GM21717 (cell line): ENCODE measurements around the gene HSD17B8.

Experiments used
- ATAC-seq: cut with Tn5 transposase; IDR thresholded peaks from one replicate; pipeline ENCODE4 v1.9.1; 2021; ENCODE audit warnings: mild to moderate bottlenecking, moderate library complexity; ENCODE audit not compliant: unreplicated experiment

HSD17B8 gene

DNA sequence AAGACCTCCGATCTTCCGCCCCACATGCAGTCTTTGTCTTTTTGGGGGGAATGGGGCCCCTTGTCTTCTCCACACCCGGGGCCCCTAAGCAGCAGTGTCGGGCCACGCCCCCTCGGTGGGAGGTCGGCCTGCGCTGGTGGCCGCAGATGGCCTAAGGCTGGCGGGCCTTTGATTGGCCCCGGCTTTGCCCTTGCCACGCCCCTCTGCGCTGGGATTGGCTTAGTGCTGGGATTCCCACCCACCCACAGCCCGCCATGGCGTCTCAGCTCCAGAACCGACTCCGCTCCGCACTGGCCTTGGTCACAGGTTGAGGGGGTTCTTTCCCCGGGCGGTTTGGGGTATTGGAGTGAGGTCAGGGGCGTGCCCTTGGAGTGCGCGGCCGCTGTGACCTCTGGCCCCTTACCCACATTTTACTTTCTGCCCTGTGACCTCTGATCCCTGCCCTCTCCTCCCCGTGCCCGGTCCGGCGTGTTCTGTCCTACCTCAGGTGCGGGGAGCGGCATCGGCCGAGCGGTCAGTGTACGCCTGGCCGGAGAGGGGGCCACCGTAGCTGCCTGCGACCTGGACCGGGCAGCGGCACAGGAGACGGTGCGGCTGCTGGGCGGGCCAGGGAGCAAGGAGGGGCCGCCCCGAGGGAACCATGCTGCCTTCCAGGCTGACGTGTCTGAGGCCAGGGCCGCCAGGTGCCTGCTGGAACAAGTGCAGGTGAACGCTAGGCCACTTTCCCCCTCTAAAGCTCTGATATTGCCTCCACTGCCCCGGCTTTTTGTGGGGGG, at the start of gene HSD17B8:
Gene HSD17B8, plus strand, starts transcription at position 241 of the 776 bp plus-strand sequence. Its CDS starts 14 bp downstream, at position 255.
- peak; percentile 36 for ATAC-seq

DNA sequence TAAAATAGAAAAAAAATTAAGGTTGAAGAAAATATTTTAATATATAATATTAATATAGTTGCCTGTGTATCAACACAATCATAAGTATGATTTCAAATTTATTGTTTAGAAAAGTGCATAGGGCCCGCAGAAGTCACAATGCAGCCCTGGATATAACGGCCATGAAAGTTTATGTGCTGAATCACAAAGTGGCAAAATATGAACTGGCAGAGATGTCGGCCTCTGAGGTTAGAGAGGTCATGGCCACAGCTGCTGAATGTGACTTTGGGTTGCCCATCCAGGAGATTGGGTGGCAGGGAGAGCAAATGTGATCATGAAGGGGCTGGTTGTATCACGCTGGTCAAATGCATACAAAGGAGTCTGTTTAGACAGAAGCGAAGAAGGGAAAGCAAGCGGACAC, 47.9 kb upstream of the HSD17B8 start:
- ATAC-seq: no peak

DNA sequence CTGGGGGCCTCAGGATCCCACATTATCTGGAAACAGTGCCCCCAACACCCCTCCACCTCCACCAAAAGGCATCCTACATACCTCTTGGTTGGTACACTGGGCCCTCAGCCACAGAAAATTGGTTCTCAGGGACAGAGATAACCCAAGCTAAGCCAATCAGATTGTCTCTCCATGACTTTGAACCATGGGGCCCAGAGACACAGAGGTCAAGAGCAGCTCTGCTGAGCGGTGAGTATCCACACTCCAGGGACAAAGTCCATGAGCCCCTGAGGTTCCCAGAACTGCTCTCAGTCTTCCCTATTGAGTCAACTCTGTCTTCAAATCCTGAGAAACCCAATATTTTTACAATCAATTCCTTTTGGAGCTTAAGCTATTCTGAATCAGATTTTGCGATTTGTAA, 47.5 kb upstream of the HSD17B8 start:
- no peak for ATAC-seq

GRCh38 chr6:33160096-33160495, 44.4 kb upstream of the HSD17B8 start:
- no peak for ATAC-seq

- no peak for ATAC-seq
These were observed 43.6 kb upstream of the HSD17B8 start for GRCh38 chr6:33160728-33161344.

GRCh38 chr6:33161354-33162331, 42.8 kb upstream of the HSD17B8 start:
- no peak for ATAC-seq

DNA sequence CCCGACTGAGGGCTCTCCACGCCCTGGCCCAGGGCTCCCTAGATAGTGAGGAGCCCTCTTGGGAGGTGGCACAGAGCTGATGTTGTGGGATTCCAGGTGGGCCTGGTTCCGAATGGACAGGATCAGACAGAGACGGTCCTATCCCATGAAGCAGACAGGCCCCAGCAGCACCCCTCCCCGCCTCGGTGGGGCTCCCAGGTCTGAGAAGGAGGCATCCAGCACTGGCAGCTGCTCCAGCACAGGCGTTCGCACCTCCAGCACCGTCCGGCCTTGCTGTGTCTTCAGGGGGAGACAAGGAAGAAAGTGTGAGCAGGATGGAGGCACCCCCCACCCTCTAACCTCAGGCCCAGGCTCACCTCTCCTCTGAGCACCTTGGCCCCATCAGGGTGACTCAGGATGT, 40.9 kb upstream of the HSD17B8 start:
- no peak for ATAC-seq

GRCh38 chr6:33164176-33164575, 40.3 kb upstream of the HSD17B8 start:
- ATAC-seq: no peak

- ATAC-seq: no peak
These were observed 39.6 kb upstream of the HSD17B8 start for GRCh38 chr6:33164665-33165373.

- ATAC-seq: no peak
These were observed 38.7 kb upstream of the HSD17B8 start for GRCh38 chr6:33165581-33166258.

DNA sequence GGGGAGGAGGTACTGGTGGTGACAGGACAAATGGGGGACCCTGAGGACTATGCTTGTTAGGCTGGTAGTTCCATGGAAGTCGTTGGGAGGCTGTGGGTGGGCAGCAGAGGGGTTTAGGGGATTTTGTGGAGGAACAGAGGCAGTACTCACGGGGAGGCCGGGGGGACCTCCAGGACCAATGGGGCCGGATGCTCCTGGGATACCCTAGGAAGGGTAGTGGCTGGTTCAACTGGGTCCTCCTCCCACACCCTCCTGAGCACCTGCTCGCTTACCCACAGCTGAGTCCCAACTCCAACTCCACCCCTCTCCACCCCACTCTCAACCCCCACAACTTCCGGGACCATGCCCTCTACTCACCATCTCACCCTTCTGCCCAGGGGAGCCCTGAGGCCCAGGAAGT, 38.1 kb upstream of the HSD17B8 start:
- no peak for ATAC-seq

DNA sequence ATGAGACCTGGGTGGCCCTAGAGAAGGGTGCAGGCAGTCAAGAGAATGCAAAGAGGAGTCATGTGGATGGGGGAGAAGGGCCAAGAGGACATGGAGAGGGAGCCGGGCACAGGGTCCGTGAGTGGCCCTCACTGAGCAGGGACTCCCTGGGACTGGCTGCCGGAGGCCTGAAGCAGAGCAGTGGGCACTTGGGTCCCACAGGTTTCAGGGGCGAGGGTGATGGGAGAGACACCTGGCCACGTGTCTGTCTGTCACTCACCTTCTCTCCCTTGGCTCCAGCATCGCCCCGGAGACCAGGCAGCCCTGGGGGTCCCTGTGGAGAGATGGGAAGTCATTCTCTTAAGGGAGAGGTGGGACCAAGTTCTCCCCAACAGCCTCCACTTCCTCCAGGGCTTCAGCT, 37.6 kb upstream of the HSD17B8 start:
- ATAC-seq: no peak

GRCh38 chr6:33167374-33168283, 36.8 kb upstream of the HSD17B8 start:
- ATAC-seq: no peak

- ATAC-seq: no peak
These were observed 36.2 kb upstream of the HSD17B8 start for GRCh38 chr6:33168284-33168601.

- ATAC-seq: no peak
These were observed 35.8 kb upstream of the HSD17B8 start for GRCh38 chr6:33168639-33169038.

GRCh38 chr6:33169291-33170175, 34.9 kb upstream of the HSD17B8 start:
- no peak for ATAC-seq

DNA sequence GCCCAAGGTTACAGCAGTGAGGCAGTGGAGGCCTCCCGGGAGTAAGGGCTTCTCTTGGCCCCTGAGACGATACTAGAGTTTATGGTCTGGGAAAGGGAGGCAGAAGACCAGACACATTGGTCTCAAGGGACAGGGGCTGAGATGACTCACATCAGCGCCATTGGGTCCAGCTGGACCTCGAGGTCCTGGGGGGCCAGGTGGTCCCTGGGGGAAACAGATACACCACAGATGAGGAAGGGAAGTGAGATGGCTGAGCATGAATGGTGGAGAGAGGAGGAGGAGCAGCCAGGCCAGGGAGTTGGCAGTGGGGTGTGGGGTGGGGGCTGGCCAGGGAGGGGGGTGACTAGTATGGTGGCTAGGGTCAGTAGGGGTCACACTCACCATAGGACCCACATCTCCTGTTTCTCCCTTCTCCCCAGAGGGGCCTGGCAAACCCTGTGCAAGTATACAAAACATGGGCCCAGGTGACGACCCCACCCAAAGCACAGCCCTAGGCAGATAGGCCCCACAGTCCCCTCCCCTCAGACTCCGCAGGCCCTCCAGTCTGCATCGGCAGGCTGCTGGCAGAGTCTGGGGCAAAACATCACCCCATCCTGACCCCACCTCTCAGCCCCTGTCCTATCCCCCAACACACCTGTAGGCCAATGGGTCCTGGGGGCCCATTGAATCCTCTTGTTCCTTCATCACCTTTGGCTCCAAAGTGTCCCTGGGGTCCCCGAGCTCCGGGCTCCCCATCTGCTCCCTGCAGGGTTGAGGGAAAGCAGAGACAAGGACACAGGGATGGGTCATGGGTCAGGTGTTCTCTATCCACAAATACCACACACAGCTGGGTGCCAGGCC, 34.1 kb upstream of the HSD17B8 start:
- ATAC-seq: no peak
